GM12892 (cell line): Measurements from ENCODE around the gene EVX2.

Experiments
- POLR2A ChIP-seq: IDR thresholded peaks from 2 replicates; pipeline ENCODE4 v1.6.1; 2011; ENCODE audit warnings: low read depth, low read length, control low read depth
- POLR2AphosphoS5 ChIP-seq: IDR thresholded peaks from 2 replicates; pipeline ENCODE4 v1.6.1; 2011; ENCODE audit warnings: low read depth, low read length, control low read depth

DNA sequence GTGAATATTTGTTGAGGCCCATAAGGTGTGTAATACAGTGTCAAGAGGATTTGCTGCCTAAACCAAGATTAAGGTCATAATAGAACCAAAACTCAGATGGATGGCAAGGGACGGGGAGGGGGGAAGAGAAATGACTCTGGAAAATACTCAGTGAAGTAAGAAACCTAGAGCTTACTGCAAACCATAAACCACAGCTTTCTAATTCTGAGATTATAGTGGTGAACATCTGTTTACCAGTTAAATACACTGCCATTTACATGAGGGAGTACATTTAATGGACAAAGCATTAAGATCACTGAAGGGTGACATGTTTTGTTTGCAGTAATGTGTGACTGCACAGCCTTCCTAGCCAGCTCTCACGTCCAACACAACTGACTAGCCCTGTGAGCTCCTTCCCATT lies 19.8 kb downstream of the EVX2 start:
- TF ChIP-seq POLR2A (no peak), POLR2AphosphoS5 (no peak)
